Measurements from ENCODE around the gene CMIP.

Gene CMIP

GRCh38 chr16:81549547-81550431 is 105.2 kb downstream of the CMIP start:
- Histone ChIP-seq H3K27ac (ENCODE audit: low read length) (no peak overlapping the region), H3K36me3 (ENCODE audit: insufficient read depth, low read depth, low read length) (no peaks in the 10 kb centered on the region), H3K9ac (ENCODE audit: low read depth, low read length) (no peak overlapping the region), H3K4me1 (ENCODE audit: insufficient read depth, low read length) (peaks cover 8% of the 10 kb centered on the region), H3K27me3 (ENCODE audit: insufficient read depth, low read length) (no peaks in the 10 kb centered on the region), H3K4me3 (ENCODE audit: low read length) (no peak overlapping the region), H3K9me3 (ENCODE audit: insufficient read depth, low read depth, low read length) (no peaks in the 10 kb centered on the region)

DNA sequence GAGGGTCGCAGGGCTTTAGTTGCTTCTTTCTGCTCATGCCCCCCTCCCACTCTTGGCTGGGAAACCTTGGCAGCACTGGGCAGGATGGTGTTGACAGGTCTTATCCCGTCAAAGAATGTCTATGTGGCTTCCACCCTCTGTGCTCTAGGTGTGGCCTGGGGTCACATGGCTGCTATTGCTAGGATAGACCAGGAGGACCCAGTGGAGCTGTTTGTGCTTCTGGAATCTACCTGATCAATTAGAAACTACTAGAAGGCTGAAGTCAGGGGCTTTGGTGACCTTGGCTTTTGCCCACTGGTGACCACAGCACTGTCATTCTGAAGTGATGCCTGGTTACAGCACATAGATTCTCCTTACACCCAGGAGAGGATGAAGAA is 105.8 kb downstream of the CMIP start:
- H3K9me3 ChIP-seq (ENCODE audit: insufficient read depth, low read depth, low read length): no peaks in the 10 kb centered on the region
- no peak overlapping the region for H3K4me3 ChIP-seq (ENCODE audit: low read length)
- no peaks in the 10 kb centered on the region for H3K27me3 ChIP-seq (ENCODE audit: insufficient read depth, low read length)
- H3K9ac ChIP-seq (ENCODE audit: low read depth, low read length): no peak overlapping the region
- no peak overlapping the region for H3K27ac ChIP-seq (ENCODE audit: low read length)
- H3K36me3 ChIP-seq (ENCODE audit: insufficient read depth, low read depth, low read length): no peaks in the 10 kb centered on the region
- H3K4me1 ChIP-seq (ENCODE audit: insufficient read depth, low read length): peaks cover 2% of the 10 kb centered on the region

DNA sequence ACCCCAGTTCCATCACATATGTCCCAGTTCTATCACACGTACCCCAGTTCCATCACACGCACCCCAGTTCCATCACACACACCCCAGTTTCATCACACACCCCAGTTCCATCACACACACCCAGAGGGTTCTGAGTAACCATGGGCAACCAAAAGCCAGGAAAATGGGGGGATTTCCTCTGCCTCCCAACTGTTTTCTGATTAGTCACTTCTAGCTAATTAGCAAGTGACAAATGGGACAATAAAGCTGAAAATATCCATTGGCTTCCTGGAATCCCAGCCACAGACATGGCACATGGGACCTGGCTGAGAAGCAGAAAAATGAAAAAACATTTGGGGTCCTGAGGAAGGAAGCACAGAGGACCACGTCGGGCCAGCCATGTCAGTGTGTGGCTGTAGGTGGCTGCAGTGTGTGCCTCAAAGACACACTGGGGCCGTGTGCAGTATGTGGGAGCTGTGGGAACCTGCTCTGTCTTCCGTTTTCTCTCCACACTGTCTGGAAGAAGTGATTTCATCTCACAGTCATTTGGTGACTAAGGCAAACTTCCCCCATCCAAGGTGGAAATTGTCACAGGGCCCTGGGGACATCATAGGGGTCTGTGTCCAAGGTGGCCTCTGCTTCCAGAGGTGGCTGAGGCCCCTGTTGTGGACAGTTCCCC is 106.7 kb downstream of the CMIP start:
- no peaks in the 10 kb centered on the region for H3K9me3 ChIP-seq (ENCODE audit: insufficient read depth, low read depth, low read length)
- no peak overlapping the region for H3K9ac ChIP-seq (ENCODE audit: low read depth, low read length)
- H3K27me3 ChIP-seq (ENCODE audit: insufficient read depth, low read length): no peaks in the 10 kb centered on the region
- H3K4me1 ChIP-seq (ENCODE audit: insufficient read depth, low read length): no peaks in the 10 kb centered on the region; the same call in 1 of the 2 replicates
- no peaks in the 10 kb centered on the region for H3K36me3 ChIP-seq (ENCODE audit: insufficient read depth, low read depth, low read length)
- H3K4me3 ChIP-seq (ENCODE audit: low read length): no peak overlapping the region
- no peak overlapping the region for H3K27ac ChIP-seq (ENCODE audit: low read length)

DNA sequence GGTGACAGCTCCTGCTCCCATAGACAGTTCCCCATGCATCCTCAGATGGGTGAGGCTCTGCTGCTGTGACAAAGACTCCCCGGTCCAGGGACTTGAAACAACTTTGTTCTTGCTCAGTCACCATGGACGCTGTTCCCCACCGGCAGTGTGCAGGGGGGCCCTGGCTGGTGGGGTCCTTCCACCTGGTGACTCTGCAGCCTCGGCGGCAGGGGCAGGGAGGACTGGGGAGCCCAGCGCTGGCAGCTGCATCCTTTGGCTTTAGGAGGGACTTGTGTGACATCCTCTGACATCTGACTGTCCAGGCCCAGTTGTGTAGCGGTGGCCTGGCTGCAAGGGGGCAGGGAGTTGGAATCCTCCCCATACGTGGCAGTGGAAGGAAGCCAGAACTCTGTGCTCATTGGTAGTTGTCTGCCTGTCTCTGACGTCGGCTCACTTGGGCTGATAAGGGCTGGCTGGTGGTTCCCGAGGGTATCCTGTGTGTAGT is 107.3 kb downstream of the CMIP start:
- Histone ChIP-seq H3K27ac (ENCODE audit: low read length) (no peak overlapping the region), H3K9me3 (ENCODE audit: insufficient read depth, low read depth, low read length) (no peaks in the 10 kb centered on the region), H3K27me3 (ENCODE audit: insufficient read depth, low read length) (no peaks in the 10 kb centered on the region), H3K36me3 (ENCODE audit: insufficient read depth, low read depth, low read length) (no peaks in the 10 kb centered on the region), H3K9ac (ENCODE audit: low read depth, low read length) (no peak overlapping the region), H3K4me1 (ENCODE audit: insufficient read depth, low read length) (no peaks in the 10 kb centered on the region; the same call in 1 of the 2 replicates), H3K4me3 (ENCODE audit: low read length) (no peak overlapping the region)

GRCh38 chr16:81552743-81553079 is 108.1 kb downstream of the CMIP start:
- Histone ChIP-seq H3K27ac (ENCODE audit: low read length) (no peak overlapping the region), H3K4me3 (ENCODE audit: low read length) (no peak overlapping the region), H3K36me3 (ENCODE audit: insufficient read depth, low read depth, low read length) (no peaks in the 10 kb centered on the region), H3K27me3 (ENCODE audit: insufficient read depth, low read length) (no peaks in the 10 kb centered on the region), H3K9me3 (ENCODE audit: insufficient read depth, low read depth, low read length) (no peaks in the 10 kb centered on the region), H3K4me1 (ENCODE audit: insufficient read depth, low read length) (no peaks in the 10 kb centered on the region; the same call in 1 of the 2 replicates), H3K9ac (ENCODE audit: low read depth, low read length) (no peak overlapping the region)

DNA sequence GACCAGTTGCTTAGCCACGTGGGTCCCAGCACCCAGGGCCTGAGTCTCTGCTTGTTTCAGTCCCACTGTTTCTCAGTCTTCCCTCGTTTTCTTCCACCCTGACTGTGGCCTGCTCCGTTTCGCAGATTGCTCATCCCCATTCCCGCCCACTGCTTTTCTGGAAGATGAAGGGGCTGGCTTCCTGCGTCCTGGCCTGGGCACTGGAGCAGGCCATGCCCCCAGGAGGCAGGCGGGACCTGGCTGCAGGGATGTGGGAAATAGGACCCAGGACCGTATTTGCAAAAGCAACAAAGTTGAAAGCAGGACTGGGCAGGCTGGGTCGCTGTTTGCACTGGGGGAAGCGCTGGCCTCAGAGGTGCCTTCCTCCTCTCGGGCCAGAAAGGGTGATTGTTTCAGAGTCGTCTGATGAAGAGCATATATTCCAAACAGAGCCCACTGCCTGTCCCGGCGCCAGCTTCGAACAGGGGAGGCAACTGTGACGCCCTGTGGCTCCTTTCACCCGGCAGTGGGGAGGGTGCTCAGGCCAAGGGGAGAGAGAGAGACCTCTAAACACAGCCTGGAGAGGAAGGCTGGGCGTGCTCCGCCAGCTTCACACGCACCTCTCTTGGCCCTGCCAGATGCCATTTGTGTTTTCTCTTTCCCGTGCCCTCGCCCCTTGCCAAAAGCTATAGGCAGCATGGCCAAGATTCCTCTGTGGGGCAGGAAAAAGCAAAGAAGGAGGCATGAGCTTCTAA is 108.6 kb downstream of the CMIP start:
- H3K27ac ChIP-seq (ENCODE audit: low read length): no peak overlapping the region
- no peak overlapping the region for H3K4me3 ChIP-seq (ENCODE audit: low read length)
- no peaks in the 10 kb centered on the region for H3K27me3 ChIP-seq (ENCODE audit: insufficient read depth, low read length)
- H3K9ac ChIP-seq (ENCODE audit: low read depth, low read length): no peak overlapping the region
- H3K9me3 ChIP-seq (ENCODE audit: insufficient read depth, low read depth, low read length): no peaks in the 10 kb centered on the region
- H3K36me3 ChIP-seq (ENCODE audit: insufficient read depth, low read depth, low read length): no peaks in the 10 kb centered on the region
- no peaks in the 10 kb centered on the region; the same call in 1 of the 2 replicates for H3K4me1 ChIP-seq (ENCODE audit: insufficient read depth, low read length)

- no peaks in the 10 kb centered on the region; the same call in 1 of the 2 replicates for H3K4me1 ChIP-seq (ENCODE audit: insufficient read depth, low read length)
- no peak overlapping the region for H3K4me3 ChIP-seq (ENCODE audit: low read length)
- no peak overlapping the region for H3K27ac ChIP-seq (ENCODE audit: low read length)
- H3K9me3 ChIP-seq (ENCODE audit: insufficient read depth, low read depth, low read length): no peaks in the 10 kb centered on the region
- no peak overlapping the region for H3K9ac ChIP-seq (ENCODE audit: low read depth, low read length)
- H3K27me3 ChIP-seq (ENCODE audit: insufficient read depth, low read length): no peaks in the 10 kb centered on the region
- no peaks in the 10 kb centered on the region for H3K36me3 ChIP-seq (ENCODE audit: insufficient read depth, low read depth, low read length)
Observed at GRCh38 chr16:81553814-81554675, 109.4 kb downstream of the CMIP start.

- Histone ChIP-seq H3K9ac (ENCODE audit: low read depth, low read length) (no peak overlapping the region), H3K27ac (ENCODE audit: low read length) (no peak overlapping the region), H3K4me1 (ENCODE audit: insufficient read depth, low read length) (no peaks in the 10 kb centered on the region; the same call in 1 of the 2 replicates), H3K36me3 (ENCODE audit: insufficient read depth, low read depth, low read length) (no peaks in the 10 kb centered on the region), H3K27me3 (ENCODE audit: insufficient read depth, low read length) (no peaks in the 10 kb centered on the region), H3K4me3 (ENCODE audit: low read length) (no peak overlapping the region), H3K9me3 (ENCODE audit: insufficient read depth, low read depth, low read length) (no peaks in the 10 kb centered on the region)
Observed at GRCh38 chr16:81554979-81555378, 110.4 kb downstream of the CMIP start.

DNA sequence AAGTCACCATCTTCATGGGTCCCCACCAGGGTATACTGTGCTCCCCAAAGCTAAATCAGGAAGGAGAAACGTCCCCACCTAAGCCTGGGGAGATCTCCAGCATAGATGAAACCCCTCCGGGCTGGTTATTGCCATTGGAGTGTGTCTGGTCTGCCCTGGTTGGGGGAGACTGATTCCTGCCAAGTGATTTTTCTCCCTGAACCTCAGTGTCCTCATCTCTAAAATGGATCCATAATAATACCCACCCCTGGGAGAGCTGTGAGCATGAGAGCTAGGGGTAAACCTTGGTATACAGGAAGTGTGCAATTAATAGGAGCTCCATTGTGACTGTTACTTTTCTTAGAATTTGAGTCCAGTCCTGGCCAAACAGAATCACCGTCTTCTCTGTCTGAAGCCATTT is 111.1 kb downstream of the CMIP start:
- Histone ChIP-seq H3K4me3 (ENCODE audit: low read length) (no peak overlapping the region), H3K4me1 (ENCODE audit: insufficient read depth, low read length) (no peaks in the 10 kb centered on the region; the same call in 1 of the 2 replicates), H3K27ac (ENCODE audit: low read length) (no peak overlapping the region), H3K36me3 (ENCODE audit: insufficient read depth, low read depth, low read length) (no peaks in the 10 kb centered on the region), H3K27me3 (ENCODE audit: insufficient read depth, low read length) (no peaks in the 10 kb centered on the region), H3K9ac (ENCODE audit: low read depth, low read length) (no peak overlapping the region), H3K9me3 (ENCODE audit: insufficient read depth, low read depth, low read length) (no peaks in the 10 kb centered on the region)

GRCh38 chr16:81556715-81557284 is 112.2 kb downstream of the CMIP start:
- Histone ChIP-seq H3K27me3 (ENCODE audit: insufficient read depth, low read length) (no peaks in the 10 kb centered on the region), H3K9ac (ENCODE audit: low read depth, low read length) (no peak overlapping the region), H3K9me3 (ENCODE audit: insufficient read depth, low read depth, low read length) (no peaks in the 10 kb centered on the region), H3K36me3 (ENCODE audit: insufficient read depth, low read depth, low read length) (no peaks in the 10 kb centered on the region), H3K27ac (ENCODE audit: low read length) (no peak overlapping the region), H3K4me3 (ENCODE audit: low read length) (no peak overlapping the region), H3K4me1 (ENCODE audit: insufficient read depth, low read length) (no peaks in the 10 kb centered on the region)

DNA sequence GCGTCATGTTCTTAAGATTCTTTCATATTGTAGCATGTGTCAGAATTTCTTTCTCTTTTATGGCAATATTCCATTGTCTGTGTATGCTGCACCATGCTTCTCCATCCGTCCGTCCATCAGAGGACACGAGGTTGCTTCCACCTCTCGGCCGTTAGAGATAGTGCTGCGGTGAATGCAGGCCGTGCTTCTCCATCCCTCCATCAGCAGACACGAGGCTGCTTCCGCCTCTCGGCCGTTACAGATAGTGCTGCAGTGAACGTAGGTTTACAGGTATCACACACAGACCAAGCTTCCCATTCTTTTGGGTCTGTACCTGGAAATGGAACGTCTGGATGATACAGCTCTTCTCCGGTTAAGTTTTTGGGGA is 113.5 kb downstream of the CMIP start:
- Histone ChIP-seq H3K27me3 (ENCODE audit: insufficient read depth, low read length) (no peaks in the 10 kb centered on the region), H3K9me3 (ENCODE audit: insufficient read depth, low read depth, low read length) (no peaks in the 10 kb centered on the region), H3K36me3 (ENCODE audit: insufficient read depth, low read depth, low read length) (no peaks in the 10 kb centered on the region), H3K9ac (ENCODE audit: low read depth, low read length) (no peak overlapping the region), H3K4me3 (ENCODE audit: low read length) (no peak overlapping the region), H3K27ac (ENCODE audit: low read length) (no peak overlapping the region), H3K4me1 (ENCODE audit: insufficient read depth, low read length) (no peaks in the 10 kb centered on the region)
